Right forelimb (tissue), 1 donor: Measurements from ENCODE around the gene LCE3E.
"Not testable (repeated sequence)": the region's sequence is repeated elsewhere in the genome, so short reads cannot be mapped to it uniquely, and the experiment has no call there.

ENCODE experiments used
- DNase-seq: peaks from one replicate; pipeline ENCODE4 v3.0.0-alpha.2; 2018

The LCE3E gene

GRCh38 chr1:152566681-152567080, at the start of gene LCE3E:
LCE3E (minus strand) TSS chr1:152566780; CDS start chr1:152566208, 572 bp downstream.
- no peak for DNase-seq

GRCh38 chr1:152613511-152613910, 46.9 kb upstream of the LCE3E start, which contains the start of gene LCE3B:
LCE3B (plus strand) TSS chr1:152613811; CDS start chr1:152613811, 0 bp downstream.
- no peak for DNase-seq

- no peak for DNase-seq
These were observed 33.4 kb upstream of the LCE3E start, which contains the start of gene LCE3C for GRCh38 chr1:152599934-152600333. LCE3C (plus strand) TSS chr1:152600234; CDS start chr1:152600732, 498 bp downstream.

GRCh38 chr1:152596986-152597385, 30.4 kb upstream of the LCE3E start:
- no peak for DNase-seq

GRCh38 chr1:152585586-152585985, 19.0 kb upstream of the LCE3E start:
- DNase-seq = no peak

- no peak for DNase-seq
These were observed 16.1 kb upstream of the LCE3E start for GRCh38 chr1:152582647-152583046.

- no peak for DNase-seq
These were observed 13.9 kb upstream of the LCE3E start, which contains the start of gene LCE3D for GRCh38 chr1:152580433-152580832. LCE3D (minus strand) TSS chr1:152580516; CDS start chr1:152579936, 580 bp downstream.

- DNase-seq = not testable (repeated sequence)
These were observed 12.9 kb upstream of the LCE3E start for GRCh38 chr1:152579526-152579925.

- DNase-seq = no peak
These were observed 10.6 kb upstream of the LCE3E start for GRCh38 chr1:152577168-152577567.

GRCh38 chr1:152565535-152566215, 905 bp downstream of the LCE3E start:
- DNase-seq = no peak

- DNase-seq = no peak
These were observed 1.5 kb downstream of the LCE3E start for GRCh38 chr1:152565115-152565514.

- not testable (repeated sequence) for DNase-seq
These were observed 18.2 kb downstream of the LCE3E start for GRCh38 chr1:152548358-152548757.

GRCh38 chr1:152546704-152547103, 19.9 kb downstream of the LCE3E start:
- DNase-seq = no peak

GRCh38 chr1:152543820-152544219, 22.8 kb downstream of the LCE3E start:
- no peak for DNase-seq

GRCh38 chr1:152539901-152540300, 26.7 kb downstream of the LCE3E start:
- DNase-seq = no peak

- DNase-seq = no peak
These were observed 29.1 kb downstream of the LCE3E start for GRCh38 chr1:152537496-152537895.

GRCh38 chr1:152535774-152536173, 30.8 kb downstream of the LCE3E start:
- DNase-seq = no peak

- no peak for DNase-seq
These were observed 33.1 kb downstream of the LCE3E start for GRCh38 chr1:152533327-152533938.

GRCh38 chr1:152525080-152525641, 41.4 kb downstream of the LCE3E start:
- DNase-seq = no peak

- DNase-seq = no peak
These were observed 46.0 kb downstream of the LCE3E start for GRCh38 chr1:152520561-152521090.

GRCh38 chr1:152519851-152520250, 46.7 kb downstream of the LCE3E start:
- DNase-seq = no peak

GRCh38 chr1:152517237-152517811, 49.3 kb downstream of the LCE3E start:
- DNase-seq = no peak

- DNase-seq = no peak
These were observed 50.5 kb downstream of the LCE3E start for GRCh38 chr1:152516082-152516481.
